SK-N-SH (cell line): Measurements from ENCODE around the gene TBXA2R. TPM values are rescaled to one million over a fixed set of nuclear protein-coding genes. Genes with fewer than 3 reads are reported as not detected.

Experiments used
- CTCF ChIA-PET: fragments of 300-600, 350-600 bp; formaldehyde crosslinking; extraction: SDS; loops from one replicate; lab custom pipeline; 2021; lab: Yijun Ruan, JAX
- POLR2A ChIA-PET: fragments of 350-600 bp; sonication (Branson Sonifier 250); formaldehyde crosslinking; extraction: SDS; loops from one replicate; lab custom pipeline; 2020; ENCODE audit warnings: antibody characterized with exemption, inconsistent platforms; lab: Yijun Ruan, JAX
- DNase-seq: peaks from one replicate; pipeline ENCODE4 v3.0.0; 2012
- H2AFZ ChIP-seq: fragments of 200-600 bp; sonication (generic); 2 replicates; pipeline ENCODE4 v1.8.1; 2016; ENCODE audit warnings: antibody characterized with exemption, mild to moderate bottlenecking, low read depth
- H3F3A ChIP-seq: fragments of 200-600 bp; sonication (generic); replicated peaks from 2 replicates; pipeline ENCODE3; 2016; ENCODE audit warnings: antibody characterized with exemption, mild to moderate bottlenecking; ENCODE audit not compliant: insufficient read depth
- H3K27ac ChIP-seq, 2 experiments: fragments of 200-500 bp in 1 of 2; fragments of 200-600 bp in 1 of 2; sonication (Bioruptor generic) in 1 of 2; sonication (generic), shearing (Covaris generic) in 1 of 2; 2 replicates each; pipeline versions ENCODE4 v1.5.1 to v1.6.1; 2014 to 2016; ENCODE audit warnings: low read depth in 2 of 2, inconsistent platforms in 1 of 2, low read length in 1 of 2, mild to moderate bottlenecking in 1 of 2, mixed read lengths in 1 of 2
- H3K27me3 ChIP-seq: fragments of 200-600 bp; sonication (generic), shearing (Covaris generic); 2 replicates; pipeline ENCODE4 v1.6.1; 2016; ENCODE audit warnings: mixed run types; ENCODE audit not compliant: insufficient read depth
- H3K36me3 ChIP-seq, 2 experiments: fragments of 200-500 bp in 1 of 2; fragments of 200-600 bp in 1 of 2; sonication (Bioruptor generic) in 1 of 2; sonication (generic) in 1 of 2; replicated peaks in 1 of 2; 2 replicates each; pipeline versions ENCODE3 to v1.5.1; 2014 to 2016; ENCODE audit warnings: low read length in 1 of 2, mild to moderate bottlenecking in 1 of 2; ENCODE audit not compliant: insufficient read depth in 2 of 2, control insufficient read depth in 1 of 2
- H3K4me1 ChIP-seq, 2 experiments: fragments of 200-500 bp in 1 of 2; fragments of 200-600 bp in 1 of 2; sonication (Bioruptor generic) in 1 of 2; sonication (generic), shearing (Covaris generic) in 1 of 2; 2 replicates each; pipeline versions ENCODE4 v1.5.1 to v1.6.1; 2014 to 2016; ENCODE audit warnings: low read depth in 1 of 2, low read length in 1 of 2, mixed run types in 1 of 2; ENCODE audit not compliant: insufficient read depth in 2 of 2, control insufficient read depth in 1 of 2
- H3K4me2 ChIP-seq: fragments of 200-600 bp; sonication (generic), shearing (Covaris generic); 2 replicates; pipeline ENCODE4 v1.6.1; 2017; ENCODE audit warnings: mixed run types
- H3K4me3 ChIP-seq, 2 experiments: fragments of 200-500 bp in 1 of 2; fragments of 200-600 bp in 1 of 2; sonication (Bioruptor generic) in 1 of 2; sonication (generic), shearing (Covaris generic) in 1 of 2; 2 replicates each; pipeline versions ENCODE4 v1.5.1 to v1.8.1; 2014 to 2016; ENCODE audit warnings: low read depth in 2 of 2, inconsistent platforms in 1 of 2, low read length in 1 of 2, mild to moderate bottlenecking in 1 of 2, mixed read lengths in 1 of 2, moderate library complexity in 1 of 2
- H3K79me2 ChIP-seq: fragments of 200-600 bp; sonication (generic); 2 replicates; pipeline ENCODE4 v1.8.1; 2017; ENCODE audit warnings: mild to moderate bottlenecking; ENCODE audit not compliant: insufficient read depth
- H3K9ac ChIP-seq: fragments of 200-600 bp; sonication (generic); 2 replicates; pipeline ENCODE4 v1.6.1; 2017; ENCODE audit warnings: mixed run types
- H3K9me2 ChIP-seq: fragments of 200-600 bp; sonication (generic); 2 replicates; pipeline ENCODE4 v1.6.1; 2017; ENCODE audit warnings: mixed run types
- H3K9me3 ChIP-seq: fragments of 200-600 bp; sonication (generic); 2 replicates; pipeline ENCODE4 v1.6.1; 2017; ENCODE audit warnings: mixed run types, mild to moderate bottlenecking, moderate library complexity
- H4K20me1 ChIP-seq: fragments of 200-600 bp; sonication (generic); 2 replicates; pipeline ENCODE4 v1.6.1; 2017; ENCODE audit warnings: mild to moderate bottlenecking, mixed run types; ENCODE audit not compliant: insufficient read depth
- CTCF ChIP-seq: fragments of 200-600 bp; sonication (generic); IDR thresholded peaks from 2 replicates; pipeline ENCODE4 v1.6.1; 2017; ENCODE audit warnings: antibody characterized with exemption, mild to moderate bottlenecking, moderate library complexity
- EZH2phosphoT487 ChIP-seq: fragments of 200-600 bp; sonication (generic); IDR thresholded peaks from 2 replicates; pipeline ENCODE4 v1.6.1; 2017; ENCODE audit warnings: low read depth, mixed run types, mild to moderate bottlenecking, antibody characterized with exemption, moderate library complexity, borderline replicate concordance
- GABPA ChIP-seq: IDR thresholded peaks from 2 replicates; pipeline ENCODE4 v1.4.0; 2012; ENCODE audit warnings: low read depth, mild to moderate bottlenecking
- NFIC ChIP-seq: IDR thresholded peaks from 2 replicates; pipeline ENCODE4 v1.4.0; 2012; ENCODE audit warnings: borderline replicate concordance
- REST ChIP-seq: IDR thresholded peaks from 2 replicates; pipeline ENCODE4 v1.6.1; 2012; ENCODE audit warnings: mild to moderate bottlenecking, low read depth, low read length, moderate library complexity
- SIN3A ChIP-seq: IDR thresholded peaks from 2 replicates; pipeline ENCODE4 v1.6.1; 2012; ENCODE audit warnings: low read depth, mild to moderate bottlenecking, low read length, moderate library complexity, borderline replicate concordance
- USF2 ChIP-seq: fragments of 150-350 bp; IDR thresholded peaks from 2 replicates; pipeline ENCODE4 v1.6.1; 2017; ENCODE audit warnings: antibody characterized with exemption, low read length, low read depth, borderline replicate concordance
- WGBS: methylation state at CpG from one replicate; pipeline ENCODE4 v1.1.6; 2017; ENCODE audit warnings: low lambda C conversion rate; 5-methylcytosine and 5-hydroxymethylcytosine counted together
- polyA plus RNA-seq, 3 experiments: library from polyadenylated mRNA; depleted of rRNA; stranded (reverse); fragments of >200 nt; gene quantifications; 2 replicates each; pipeline ENCODE4 v1.2.3, GENCODE V29; 2012

The TBXA2R gene
- polyA plus RNA-seq, 1 of the 3 experiments (the other 2 are of a cell fraction), result 0.92 TPM

GRCh38 chr19:3639479-3639878 lies 32.8 kb upstream of the TBXA2R start (continued):
- no peak for TF ChIP-seq USF2
- no peak for TF ChIP-seq NFIC
- TF ChIP-seq REST, result no peak
- no peak for TF ChIP-seq EZH2phosphoT487
- TF ChIP-seq GABPA, result no peak

GRCh38 chr19:3638208-3639193 lies 31.8 kb upstream of the TBXA2R start:
- no peak overlapping the region for H2AFZ ChIP-seq
- TF ChIP-seq SIN3A (no peak), CTCF (no peak)
- H3F3A ChIP-seq, result no peaks in the 10 kb centered on the region
- no peaks in the 10 kb centered on the region for H3K27me3 ChIP-seq
- no peaks in the 10 kb centered on the region for H4K20me1 ChIP-seq
- WGBS, result 93% methylated on average over 29 of the region's 55 CpGs
- H3K4me1 ChIP-seq, result no peaks in the 10 kb centered on the region
- POLR2A ChIA-PET, result no interaction called here
- no peaks in the 10 kb centered on the region for H3K79me2 ChIP-seq
- CTCF ChIA-PET, result interaction anchor here (0.9 to 1.2 kb wide), 2 partner anchors 20 to 52 kb away, joined by 3 read pairs; no protein-coding TSS in a partner anchor
- no peak overlapping the region for H3K9ac ChIP-seq
- no peak overlapping the region for H3K4me2 ChIP-seq
- H3K9me3 ChIP-seq, result no peaks in the 10 kb centered on the region
- DNase-seq, result no peak
- no peak overlapping the region for H3K4me3 ChIP-seq
- H3K27ac ChIP-seq, result no peak overlapping the region
- H3K36me3 ChIP-seq, result peaks cover 0 to 26% of the 10 kb centered on the region in 2 experiments
- no peaks in the 10 kb centered on the region for H3K9me2 ChIP-seq
